ENCODE results near the gene GALM. TPM values are rescaled to one million over a fixed set of nuclear protein-coding genes. Genes with fewer than 3 reads are reported as not detected.
A peak's percentile ranks its signal among the peaks of the same experiment; 100 is the strongest.
"Not testable (repeated sequence)": the region's sequence is repeated elsewhere in the genome, so short reads cannot be mapped to it uniquely, and the experiment has no call there.

The GALM gene
- total RNA-seq, 2 experiments from 2014 or later, result 56.0 to 57.8 TPM

DNA sequence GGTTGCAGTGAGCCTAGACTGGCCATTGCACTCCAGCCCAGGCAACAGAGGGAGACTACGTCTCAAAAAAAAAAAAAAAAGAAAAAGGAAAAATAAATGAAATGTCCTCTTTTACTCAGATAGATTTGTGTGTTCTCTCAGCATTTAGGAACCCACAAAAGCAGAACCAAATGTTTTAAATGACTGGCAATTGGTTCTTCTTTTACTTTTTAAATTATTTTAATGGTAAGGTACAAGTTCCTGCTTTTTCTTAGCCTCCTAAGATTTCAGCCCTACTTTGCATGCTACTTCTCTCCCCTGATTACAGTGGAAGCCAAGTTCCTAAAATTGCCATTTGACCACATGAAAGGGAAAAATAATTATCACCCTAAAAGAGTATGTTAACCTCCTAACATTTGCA lies 61.7 kb downstream of the GALM start:
- intact Hi-C loops (cut with DNase I, micrococcal nuclease), result no loop called here
- DNase-seq (no peak), ATAC-seq (no peak)
- peaks cover 33% of the 10 kb centered on the region for H3K4me1 Mint-ChIP-seq
- no peak overlapping the region for H3K4me3 Mint-ChIP-seq
- H3K9me3 Mint-ChIP-seq (ENCODE audit: low read depth), result no peaks in the 10 kb centered on the region
- H3K36me3 Mint-ChIP-seq (ENCODE audit: low read depth), result peaks cover 21% of the 10 kb centered on the region
- ChIA-PET POLR2A (no interaction called here), CTCF (interaction anchor here (0.6 to 18.5 kb wide), 5 partner anchors 97 to 238 kb away, joined by 3 to 290 read pairs (median 7); partner anchors contain the start of gene HNRNPLL)
- no peaks in the 10 kb centered on the region for H3K27me3 Mint-ChIP-seq
- H3K27ac Mint-ChIP-seq, result no peak overlapping the region

DNA sequence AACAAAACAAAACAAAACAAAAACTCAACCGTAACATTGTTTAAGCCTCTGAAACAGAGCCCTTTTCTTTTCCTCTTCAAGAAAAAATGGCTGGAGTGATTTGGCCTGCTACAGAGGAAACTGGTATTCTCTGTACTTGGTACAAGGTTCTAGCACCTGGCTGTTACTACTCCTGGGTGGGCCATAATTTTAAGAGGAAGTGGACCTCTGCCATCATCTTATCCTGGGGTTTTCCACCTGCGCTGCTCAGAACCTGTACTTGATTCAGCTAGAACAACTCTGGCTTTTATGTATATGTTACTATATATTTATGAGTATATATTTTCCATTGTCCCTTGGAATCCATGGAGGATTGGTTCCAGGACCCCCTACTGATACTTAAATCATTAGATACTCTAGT lies 62.8 kb downstream of the GALM start:
- Mint-ChIP-seq H3K4me3 (no peak overlapping the region), H3K27ac (no peak overlapping the region), H3K36me3 (ENCODE audit: low read depth) (peaks cover 27% of the 10 kb centered on the region), H3K27me3 (no peaks in the 10 kb centered on the region), H3K4me1 (peaks cover 23% of the 10 kb centered on the region), H3K9me3 (ENCODE audit: low read depth) (no peaks in the 10 kb centered on the region)
- DNase-seq, result no peak
- intact Hi-C loops (cut with DNase I, micrococcal nuclease), result no loop called here
- ChIA-PET POLR2A (no interaction called here), CTCF (interaction anchor here (7.4 to 18.5 kb wide), 2 partner anchors 128 to 149 kb away, joined by 132 to 290 read pairs; partner anchors contain the start of gene HNRNPLL)
- no peak for ATAC-seq

DNA sequence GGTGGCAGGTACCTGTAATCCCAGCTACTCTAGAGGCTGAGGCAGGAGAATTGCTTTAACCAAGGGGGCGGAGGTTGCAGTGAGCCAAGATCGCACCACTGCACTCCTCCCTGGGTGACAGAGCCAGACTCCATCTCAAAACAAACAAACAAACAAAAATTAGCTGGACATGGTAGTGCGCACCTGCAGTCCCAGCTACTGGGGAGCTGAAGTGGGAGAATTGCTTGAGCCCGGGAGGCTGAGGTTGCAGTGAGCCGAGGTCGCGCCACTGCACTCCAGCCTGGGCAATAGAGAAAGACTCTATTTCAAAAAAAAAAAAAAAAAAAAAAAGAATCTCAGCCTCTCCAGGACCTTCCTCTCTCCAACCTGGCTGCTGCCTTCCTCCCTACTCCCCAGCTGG lies 65.2 kb downstream of the GALM start:
- H3K36me3 Mint-ChIP-seq (ENCODE audit: low read depth), result peaks cover 30% of the 10 kb centered on the region
- no peak for ATAC-seq
- H3K9me3 Mint-ChIP-seq (ENCODE audit: low read depth), result no peaks in the 10 kb centered on the region
- no peak for DNase-seq
- no peak overlapping the region for H3K27ac Mint-ChIP-seq
- no peaks in the 10 kb centered on the region for H3K27me3 Mint-ChIP-seq
- ChIA-PET POLR2A (interaction anchor here (1.0 kb wide), 1 partner anchor 8 kb away, joined by 4 read pairs; no protein-coding TSS in a partner anchor), CTCF (interaction anchor here (0.6 to 18.5 kb wide), 5 partner anchors 8 to 152 kb away, joined by 3 to 290 read pairs (median 4); no protein-coding TSS in a partner anchor)
- no peak overlapping the region for H3K4me3 Mint-ChIP-seq
- H3K4me1 Mint-ChIP-seq, result peaks cover 3% of the 10 kb centered on the region
- intact Hi-C loops (cut with DNase I, micrococcal nuclease), result no loop called here

DNA sequence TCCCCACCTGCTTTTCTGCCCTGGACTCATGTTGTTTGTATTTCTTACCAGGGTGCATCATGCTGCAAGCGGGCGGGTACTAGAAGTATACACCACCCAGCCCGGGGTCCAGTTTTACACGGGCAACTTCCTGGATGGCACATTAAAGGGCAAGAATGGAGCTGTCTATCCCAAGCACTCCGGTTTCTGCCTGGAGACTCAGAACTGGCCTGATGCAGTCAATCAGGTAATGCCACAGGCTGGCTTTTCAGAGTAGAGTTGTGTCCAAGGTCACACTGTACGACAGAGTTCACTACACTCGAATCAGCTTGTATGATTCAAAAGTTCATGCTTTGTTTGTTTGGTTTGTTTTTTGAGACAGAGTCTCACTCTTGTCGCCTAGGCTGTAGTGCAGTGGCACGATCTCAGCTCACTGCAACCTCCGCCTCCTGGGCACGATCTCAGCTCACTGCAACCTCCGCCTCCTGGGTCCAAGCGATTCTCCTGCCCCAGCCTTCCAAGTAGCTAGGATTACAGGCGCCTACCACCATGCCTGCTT lies 65.8 kb downstream of the GALM start:
- DNase-seq, result no peak
- Mint-ChIP-seq H3K4me1 (peaks cover 3% of the 10 kb centered on the region), H3K36me3 (ENCODE audit: low read depth) (peaks cover 31% of the 10 kb centered on the region), H3K27me3 (no peaks in the 10 kb centered on the region), H3K9me3 (ENCODE audit: low read depth) (no peaks in the 10 kb centered on the region), H3K4me3 (no peak overlapping the region), H3K27ac (no peak overlapping the region)
- intact Hi-C loops (cut with DNase I, micrococcal nuclease), result no loop called here
- POLR2A ChIA-PET, result interaction anchor here (1.0 kb wide), 1 partner anchor 9 kb away, joined by 4 read pairs; no protein-coding TSS in a partner anchor
- ATAC-seq, result no peak
- CTCF ChIA-PET, result interaction anchor here (0.5 to 18.5 kb wide), 5 partner anchors 10 to 168 kb away, joined by 3 to 290 read pairs (median 4); no protein-coding TSS in a partner anchor

DNA sequence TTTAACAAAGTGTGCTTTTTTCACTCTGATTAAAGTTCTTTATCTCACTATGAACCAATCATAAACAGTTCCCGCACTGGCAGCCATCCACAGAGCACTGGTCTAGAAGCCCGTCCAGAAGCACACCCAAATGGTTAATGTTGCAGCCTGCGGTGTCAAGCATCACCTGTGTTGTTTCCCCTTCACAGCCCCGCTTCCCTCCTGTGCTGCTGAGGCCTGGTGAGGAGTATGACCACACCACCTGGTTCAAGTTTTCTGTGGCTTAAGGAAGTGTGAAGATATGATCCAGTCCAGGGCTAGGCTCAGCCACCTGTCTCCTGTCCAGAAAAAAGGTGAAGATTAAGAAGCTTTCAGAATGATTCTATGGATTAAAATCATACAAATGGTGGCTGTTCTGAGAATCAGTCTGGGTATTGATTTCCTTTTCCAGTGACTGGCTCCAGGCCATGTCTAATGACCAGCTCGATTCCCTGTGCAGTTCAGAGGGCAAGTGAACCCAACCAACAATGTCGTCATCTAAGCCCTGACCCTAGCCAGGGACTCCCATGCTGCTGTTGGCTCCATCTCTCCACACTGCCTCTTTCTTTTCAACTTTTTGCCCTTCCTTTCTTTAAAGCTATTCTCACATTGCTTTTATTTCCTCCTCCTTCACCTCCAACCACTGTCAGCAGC lies 67.5 kb downstream of the GALM start:
- H3K4me3 Mint-ChIP-seq, result no peak overlapping the region
- CTCF ChIA-PET, result interaction anchor here (0.6 to 18.5 kb wide), 7 partner anchors 8 to 474 kb away, joined by 3 to 290 read pairs (median 4); no protein-coding TSS in a partner anchor
- H3K9me3 Mint-ChIP-seq (ENCODE audit: low read depth), result no peaks in the 10 kb centered on the region
- peaks cover 10% of the 10 kb centered on the region for H3K4me1 Mint-ChIP-seq
- intact Hi-C loops (cut with DNase I, micrococcal nuclease), result no loop called here
- DNase-seq (no peak), ATAC-seq (no peak)
- H3K36me3 Mint-ChIP-seq (ENCODE audit: low read depth), result peaks cover 40% of the 10 kb centered on the region
- peak overlapping the region; percentile 72 for H3K27ac Mint-ChIP-seq
- H3K27me3 Mint-ChIP-seq, result no peaks in the 10 kb centered on the region
- POLR2A ChIA-PET, result interaction anchor here (0.7 to 1.2 kb wide), 3 partner anchors 15 to 139 kb away, joined by 3 to 8 read pairs (median 3); partner anchors contain the start of gene SRSF7

DNA sequence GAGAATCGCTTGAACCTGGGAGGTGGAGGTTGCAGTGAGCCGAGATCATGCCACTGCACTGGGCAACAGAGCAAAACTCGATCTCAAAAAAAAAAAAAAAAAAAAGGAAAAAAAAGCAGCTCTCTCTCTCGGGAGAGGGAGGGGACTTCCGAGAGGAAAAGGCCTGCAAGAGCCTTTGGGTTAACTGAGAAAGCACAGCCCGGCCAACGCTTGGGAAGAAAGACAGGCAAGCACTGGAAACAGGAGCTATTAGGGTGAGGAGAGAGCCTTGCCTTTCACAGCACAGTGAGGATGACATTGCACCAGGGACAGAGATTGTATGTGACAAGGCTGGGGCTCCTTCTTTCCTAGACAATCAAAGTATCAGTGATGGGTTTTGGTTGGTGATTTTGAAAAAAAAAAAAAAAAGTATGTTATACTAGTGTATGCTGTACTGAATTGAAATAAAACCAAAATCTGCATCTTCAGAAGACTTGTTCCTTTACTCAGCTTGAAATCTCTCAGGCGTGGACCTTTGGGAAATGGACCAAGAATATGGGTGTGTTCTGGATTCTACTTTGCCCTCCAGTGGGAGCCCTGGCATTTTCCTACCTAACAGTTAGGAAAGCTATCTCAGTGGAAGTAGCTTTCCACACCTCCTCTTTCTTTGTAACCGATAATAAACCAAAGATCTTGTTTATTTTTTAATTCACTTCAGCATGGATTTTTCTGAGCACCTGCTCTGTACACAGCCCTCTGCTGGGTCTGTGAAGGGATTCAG lies 68.6 kb downstream of the GALM start:
- ChIA-PET CTCF (interaction anchor here (0.6 to 18.5 kb wide), 13 partner anchors 9 to 1775 kb away, joined by 3 to 290 read pairs (median 5); no protein-coding TSS in a partner anchor), POLR2A (interaction anchor here (1.0 to 1.2 kb wide), 3 partner anchors 12 to 17 kb away, joined by 3 to 4 read pairs (median 3); partner anchors contain the start of gene SRSF7)
- intact Hi-C loops (cut with DNase I, micrococcal nuclease), result no loop called here
- DNase-seq (no peak), ATAC-seq (no peak)
- Mint-ChIP-seq H3K4me1 (peaks cover 16% of the 10 kb centered on the region), H3K4me3 (no peak overlapping the region), H3K27ac (no peak overlapping the region), H3K27me3 (no peaks in the 10 kb centered on the region), H3K9me3 (ENCODE audit: low read depth) (no peaks in the 10 kb centered on the region), H3K36me3 (ENCODE audit: low read depth) (peaks cover 50% of the 10 kb centered on the region)

DNA sequence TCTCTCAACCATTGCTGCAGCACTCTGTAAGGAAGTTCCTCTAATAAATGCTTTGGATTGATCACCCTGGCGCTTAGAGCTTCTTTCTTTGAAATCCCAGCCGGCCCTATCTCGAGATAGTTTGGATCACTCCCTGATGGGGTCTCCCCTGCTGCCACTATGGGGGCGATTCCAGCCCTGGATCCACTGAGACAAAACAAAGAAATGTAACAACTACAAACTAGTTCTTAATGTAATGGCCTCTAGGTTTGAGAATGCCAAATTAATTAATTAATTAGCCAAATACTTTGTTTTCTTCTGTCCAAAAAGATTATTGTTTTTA lies 70.0 kb downstream of the GALM start:
- DNase-seq (no peak), ATAC-seq (no peak)
- ChIA-PET POLR2A (interaction anchor here (0.7 to 1.0 kb wide), 2 partner anchors 16 to 135 kb away, joined by 3 read pairs; partner anchors contain the start of gene SRSF7), CTCF (interaction anchor here (18.5 kb wide), 1 partner anchor 156 kb away, joined by 290 read pairs; no protein-coding TSS in a partner anchor)
- Mint-ChIP-seq H3K4me3 (no peak overlapping the region), H3K27ac (peak overlapping the region; percentile 51), H3K9me3 (ENCODE audit: low read depth) (no peaks in the 10 kb centered on the region), H3K36me3 (ENCODE audit: low read depth) (peaks cover 54% of the 10 kb centered on the region), H3K27me3 (no peaks in the 10 kb centered on the region), H3K4me1 (peaks cover 21% of the 10 kb centered on the region)
- intact Hi-C loops (cut with DNase I, micrococcal nuclease), result no loop called here

DNA sequence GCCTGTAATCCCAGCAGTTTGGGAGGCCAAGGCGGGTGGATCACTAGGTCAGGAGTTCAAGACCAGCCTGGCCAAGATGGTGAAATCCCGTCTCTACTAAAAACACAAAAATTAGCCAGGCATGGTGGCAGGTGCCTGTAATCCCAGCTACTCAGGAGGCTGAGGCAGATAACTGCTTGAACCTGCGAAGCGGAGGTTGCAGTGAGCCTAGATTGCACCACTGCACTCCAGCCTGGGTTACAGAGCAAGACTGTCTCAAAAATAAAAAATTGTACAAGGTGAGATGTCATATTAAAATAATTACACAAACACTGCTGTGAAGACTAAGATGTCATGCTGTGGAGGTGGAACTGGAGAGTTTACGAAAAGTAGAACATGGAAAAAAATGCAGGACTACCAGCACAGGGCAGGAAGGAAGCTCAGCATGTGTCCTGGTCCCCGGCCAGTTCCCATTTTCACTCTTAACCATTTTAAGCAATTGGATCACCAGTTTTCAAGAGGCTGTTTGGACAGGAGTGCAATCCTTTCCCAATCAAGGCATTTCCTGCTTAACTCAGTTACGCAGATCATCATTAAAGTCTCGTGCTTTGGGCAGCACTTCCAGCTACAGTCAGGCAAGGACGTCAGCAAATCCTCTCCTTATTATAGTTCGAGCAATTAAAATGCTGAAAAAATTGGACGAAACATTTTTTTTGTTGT lies 71.2 kb downstream of the GALM start:
- H3K9me3 Mint-ChIP-seq (ENCODE audit: low read depth); DNase-seq; H3K4me3 Mint-ChIP-seq; H3K27me3 Mint-ChIP-seq; ATAC-seq; H3K27ac Mint-ChIP-seq; intact Hi-C loops (cut with DNase I, micrococcal nuclease): not testable (repeated sequence)
- Mint-ChIP-seq H3K4me1 (peaks cover 25% of the 10 kb centered on the region), H3K36me3 (ENCODE audit: low read depth) (peaks cover 55% of the 10 kb centered on the region)
- POLR2A ChIA-PET, result interaction anchor here (1.3 to 1.6 kb wide), 2 partner anchors 9 to 14 kb away, joined by 5 to 9 read pairs; partner anchors contain the start of gene SRSF7
- CTCF ChIA-PET, result interaction anchor here (0.7 to 8.1 kb wide), 3 partner anchors 14 to 270 kb away, joined by 3 to 141 read pairs (median 3); no protein-coding TSS in a partner anchor

DNA sequence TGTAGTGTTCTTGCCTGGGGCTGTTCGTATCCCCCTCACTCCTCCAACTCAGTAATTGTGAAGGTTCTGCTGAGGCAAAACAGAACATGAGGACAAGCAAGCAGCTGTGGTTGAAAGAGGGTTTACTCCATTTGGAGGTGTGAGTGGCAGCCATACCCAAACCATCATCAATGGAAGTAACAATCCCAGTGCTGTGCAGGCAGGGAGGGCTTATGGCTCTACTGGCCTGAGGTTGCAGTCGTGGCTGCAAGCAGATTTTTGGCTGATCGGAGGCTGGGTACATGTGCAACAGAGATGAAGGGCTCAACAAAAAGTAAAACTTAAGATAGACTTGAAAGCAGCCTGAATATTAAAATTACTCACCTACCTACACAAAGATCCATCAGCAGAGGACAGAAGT lies 72.0 kb downstream of the GALM start:
- no peak overlapping the region for H3K27ac Mint-ChIP-seq
- ChIA-PET CTCF (interaction anchor here (0.6 to 8.1 kb wide), 3 partner anchors 11 to 158 kb away, joined by 3 to 141 read pairs (median 3); no protein-coding TSS in a partner anchor), POLR2A (interaction anchor here (1.3 to 1.6 kb wide), 2 partner anchors 8 to 14 kb away, joined by 5 to 9 read pairs; partner anchors contain the start of gene SRSF7)
- H3K36me3 Mint-ChIP-seq (ENCODE audit: low read depth), result peaks cover 58% of the 10 kb centered on the region
- H3K4me1 Mint-ChIP-seq, result peaks cover 32% of the 10 kb centered on the region
- H3K4me3 Mint-ChIP-seq, result no peak overlapping the region
- no peaks in the 10 kb centered on the region for H3K9me3 Mint-ChIP-seq (ENCODE audit: low read depth)
- ATAC-seq (no peak), DNase-seq (no peak)
- intact Hi-C loops (cut with DNase I, micrococcal nuclease), result no loop called here
- no peaks in the 10 kb centered on the region for H3K27me3 Mint-ChIP-seq

DNA sequence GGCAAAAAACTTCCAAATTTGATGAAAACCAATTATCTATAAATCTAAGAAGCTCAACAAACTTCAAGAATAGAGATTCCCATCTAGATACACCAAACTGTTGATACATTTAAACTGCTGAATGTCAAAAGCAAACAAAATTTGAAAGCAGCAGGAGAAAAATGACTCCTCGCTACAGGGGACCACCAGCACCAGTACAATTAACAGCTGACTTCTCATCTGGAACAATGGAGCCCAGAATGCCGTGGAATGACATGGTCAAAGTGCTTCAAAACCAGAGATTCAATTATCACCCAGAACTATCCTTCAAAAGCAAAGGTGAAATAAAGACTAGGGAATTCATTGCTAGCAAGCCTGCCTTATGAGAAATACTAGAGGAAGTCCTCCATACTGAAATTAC lies 73.6 kb downstream of the GALM start:
- Mint-ChIP-seq H3K27me3 (no peaks in the 10 kb centered on the region), H3K4me3 (no peak overlapping the region), H3K9me3 (ENCODE audit: low read depth) (no peaks in the 10 kb centered on the region), H3K36me3 (ENCODE audit: low read depth) (peaks cover 62% of the 10 kb centered on the region), H3K4me1 (peaks cover 43% of the 10 kb centered on the region), H3K27ac (peak overlapping the region; percentile 53)
- POLR2A ChIA-PET, result interaction anchor here (0.5 to 2.3 kb wide), 9 partner anchors 28 to 428 kb away, joined by 3 to 19 read pairs (median 3); partner anchors contain the start of gene HNRNPLL
- no peak for ATAC-seq
- CTCF ChIA-PET, result interaction anchor here (0.9 to 8.1 kb wide), 6 partner anchors 8 to 212 kb away, joined by 3 to 141 read pairs (median 5); no protein-coding TSS in a partner anchor
- no peak for DNase-seq
- intact Hi-C loops (cut with DNase I, micrococcal nuclease), result no loop called here

Data from activated CD4-positive, alpha-beta T cell treated with anti-CD3 and anti-CD28 coated beads for 36 hours (primary cell).